Mammary epithelial cell (primary cell): ENCODE measurements around the gene MINDY4B.

Source experiments
- EZH2 ChIP-seq: IDR thresholded peaks from 2 replicates; pipeline ENCODE4 v1.6.1; 2012; ENCODE audit warnings: low read length, inconsistent platforms, borderline replicate concordance
- TF ChIP-seq, protein P1 (sequence below), 2 donors: IDR thresholded peaks in 1 of 2; conservative IDR thresholded peaks in 1 of 2; 2 replicates each; pipeline ENCODE4 v1.5.1; 2011 to 2012; ENCODE audit warnings: inconsistent platforms in 2 of 2, low read length in 2 of 2, mild to moderate bottlenecking in 2 of 2, control low read depth in 1 of 2, low read depth in 1 of 2; ENCODE audit not compliant: insufficient read depth in 1 of 2; ENCODE audit errors: extremely low read depth in 1 of 2

DNA sequence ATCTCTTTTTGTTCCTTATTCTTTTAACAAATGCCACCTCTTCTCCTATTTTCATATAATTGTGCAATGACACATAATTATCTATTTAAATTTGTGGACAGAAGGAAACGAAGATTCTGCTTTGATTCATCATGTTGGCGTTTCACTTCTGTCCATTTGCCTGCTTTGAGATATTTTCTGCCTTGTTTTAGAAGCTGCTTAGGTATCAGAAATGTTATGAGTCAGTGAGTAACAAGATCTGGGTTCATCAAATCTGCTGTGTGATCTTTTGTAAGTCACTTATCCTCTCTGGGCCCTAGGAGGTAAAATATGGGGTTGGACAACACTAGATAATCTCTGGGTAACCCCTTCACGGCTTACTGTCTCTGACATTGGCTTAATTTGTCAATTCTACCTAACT is 7.3 kb upstream of the MINDY4B start:
- TF ChIP-seq, protein P1, sequence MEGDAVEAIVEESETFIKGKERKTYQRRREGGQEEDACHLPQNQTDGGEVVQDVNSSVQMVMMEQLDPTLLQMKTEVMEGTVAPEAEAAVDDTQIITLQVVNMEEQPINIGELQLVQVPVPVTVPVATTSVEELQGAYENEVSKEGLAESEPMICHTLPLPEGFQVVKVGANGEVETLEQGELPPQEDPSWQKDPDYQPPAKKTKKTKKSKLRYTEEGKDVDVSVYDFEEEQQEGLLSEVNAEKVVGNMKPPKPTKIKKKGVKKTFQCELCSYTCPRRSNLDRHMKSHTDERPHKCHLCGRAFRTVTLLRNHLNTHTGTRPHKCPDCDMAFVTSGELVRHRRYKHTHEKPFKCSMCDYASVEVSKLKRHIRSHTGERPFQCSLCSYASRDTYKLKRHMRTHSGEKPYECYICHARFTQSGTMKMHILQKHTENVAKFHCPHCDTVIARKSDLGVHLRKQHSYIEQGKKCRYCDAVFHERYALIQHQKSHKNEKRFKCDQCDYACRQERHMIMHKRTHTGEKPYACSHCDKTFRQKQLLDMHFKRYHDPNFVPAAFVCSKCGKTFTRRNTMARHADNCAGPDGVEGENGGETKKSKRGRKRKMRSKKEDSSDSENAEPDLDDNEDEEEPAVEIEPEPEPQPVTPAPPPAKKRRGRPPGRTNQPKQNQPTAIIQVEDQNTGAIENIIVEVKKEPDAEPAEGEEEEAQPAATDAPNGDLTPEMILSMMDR (conservative IDR thresholded peaks at IDR 0.05 in 1 of 2, IDR thresholded peaks at IDR 0.05 in 1 of 2; ENCODE audit: extremely low read depth in 1 of 2, insufficient read depth in 1 of 2, low read depth in 1 of 2, low read length in 2 of 2): no peak
- TF ChIP-seq EZH2: no peak
